GM12878 (cell line): Measurements from ENCODE around the gene UST. TPM values are rescaled to one million over a fixed set of nuclear protein-coding genes. Genes with fewer than 3 reads are reported as not detected.

Experiments
- ATAC-seq: fragments of 200-7000 bp; cut with Tn5 transposase; 3 replicates; pipeline ENCODE4 v1.9.1; 2020; ENCODE audit warnings: mild to moderate bottlenecking, moderate library complexity
- BruUV-seq: library from RNA; stranded (reverse); fragments of 400-500 nt; replicated peaks from 2 replicates; lab custom pipeline; 2021; lab: Mats Ljungman, UMichigan
- CTCF ChIA-PET: fragments of 300-600 bp; sonication (Branson Sonifier 250); formaldehyde crosslinking; extraction: SDS; loops from one replicate; lab custom pipeline; 2021; ENCODE audit warnings: inconsistent platforms; lab: Yijun Ruan, JAX
- POLR2A ChIA-PET: fragments of 350-600 bp; formaldehyde crosslinking; extraction: SDS; loops from one replicate; lab custom pipeline; 2021; ENCODE audit warnings: inconsistent platforms; lab: Charles Lee
- RAD21 ChIA-PET: fragments of 300-600 bp; sonication (Branson Sonifier 250); formaldehyde crosslinking; loops from one replicate; lab custom pipeline; 2023; ENCODE audit warnings: antibody characterized with exemption; ENCODE audit not compliant: unreplicated experiment; lab: Charles Lee
- SMC1A ChIA-PET: fragments of 300-600 bp; sonication (Branson Sonifier 250); formaldehyde crosslinking; loops from one replicate; lab custom pipeline; 2023; ENCODE audit not compliant: unreplicated experiment, uncharacterized antibody; lab: Charles Lee
- DNase-seq: peaks from one replicate; pipeline ENCODE4 v3.0.0-alpha.2; 2011; ENCODE audit warnings: low read depth, low spot score
- FAIRE-seq: peaks from 3 replicates; lab custom pipeline; 2011; peaks lifted over from hg19 to GRCh38; lab: Jason Lieb, UNC
- H2AFZ ChIP-seq: 2 replicates; pipeline ENCODE4 v1.6.0; 2011; ENCODE audit warnings: low read depth, low read length, control low read depth; ENCODE audit not compliant: control insufficient read depth
- H3K27ac ChIP-seq: 2 replicates; pipeline ENCODE4 v1.5.1; 2011; ENCODE audit warnings: control low read depth; ENCODE audit not compliant: control insufficient read depth, insufficient read depth
- H3K27me3 ChIP-seq, 2 experiments: replicated peaks in 1 of 2; 2 replicates each; pipeline versions ENCODE4 v1.6.0 to v1.6.1; 2011; ENCODE audit warnings: low read length in 1 of 2; ENCODE audit not compliant: control insufficient read depth in 2 of 2, insufficient read depth in 2 of 2
- H3K36me3 ChIP-seq, 2 experiments: 2 replicates each; pipeline ENCODE4 v1.5.1; 2011; ENCODE audit warnings: low read length in 1 of 2; ENCODE audit not compliant: control insufficient read depth in 2 of 2, insufficient read depth in 2 of 2
- H3K4me1 ChIP-seq: 2 replicates; pipeline ENCODE4 v1.6.1; 2011; ENCODE audit warnings: mild to moderate bottlenecking, low read length, moderate library complexity, mixed read lengths; ENCODE audit not compliant: control insufficient read depth, insufficient read depth
- H3K4me2 ChIP-seq: 2 replicates; pipeline ENCODE4 v1.6.0; 2011; ENCODE audit warnings: control low read depth; ENCODE audit not compliant: control insufficient read depth, insufficient read depth
- H3K4me3 ChIP-seq: fragments of 200-600 bp; sonication (generic); 2 replicates; pipeline ENCODE4 v1.5.1; 2016
- H3K79me2 ChIP-seq: 2 replicates; pipeline ENCODE4 v1.6.0; 2011; ENCODE audit warnings: low read length; ENCODE audit not compliant: control insufficient read depth, insufficient read depth
- H3K9ac ChIP-seq: 2 replicates; pipeline ENCODE4 v1.8.0; 2011; ENCODE audit warnings: low read length, control low read depth, mixed read lengths; ENCODE audit not compliant: control insufficient read depth, insufficient read depth
- H3K9me3 ChIP-seq: replicated peaks from 3 replicates; pipeline ENCODE4 v1.5.1; 2011; ENCODE audit warnings: mild to moderate bottlenecking, low read length; ENCODE audit not compliant: control insufficient read depth, insufficient read depth
- H4K20me1 ChIP-seq: 2 replicates; pipeline ENCODE4 v1.6.0; 2011; ENCODE audit not compliant: control insufficient read depth, insufficient read depth
- HDAC2 ChIP-seq: fragments of 200-600 bp; sonication (generic); IDR thresholded peaks from 2 replicates; pipeline ENCODE4 v1.6.1; 2017
- NFYA ChIP-seq: IDR thresholded peaks from 2 replicates; pipeline ENCODE4 v1.6.1; 2011; ENCODE audit warnings: low read depth, mild to moderate bottlenecking, low read length, improper control_type of control experiment, borderline replicate concordance
- POLR2A ChIP-seq: IDR thresholded peaks from 2 replicates; pipeline ENCODE4 v1.6.1; 2011; ENCODE audit warnings: low read depth, mild to moderate bottlenecking, low read length
- SMARCA5 ChIP-seq: fragments of 450-650 bp; IDR thresholded peaks from 2 replicates; pipeline ENCODE4 v1.6.1; 2017; ENCODE audit warnings: mild to moderate bottlenecking
- WGBS: methylation state at CpG from one replicate; pipeline ENCODE4 v1.1.6; 2016; ENCODE audit warnings: low lambda C conversion rate; ENCODE audit not compliant: insufficient replicate concordance, insufficient coverage; ENCODE audit errors: missing lambda C conversion rate; 5-methylcytosine and 5-hydroxymethylcytosine counted together
- in situ Hi-C: fragments of 300-500 bp; cut with MboI; formaldehyde crosslinking; loops from 9 replicates; pipeline ENCODE4 v1.14.3; 2018; ENCODE audit warnings: mixed read lengths
- intact Hi-C: fragments of 100-400 bp; cut with micrococcal nuclease; formaldehyde crosslinking; loops from one replicate; pipeline ENCODE4 v1.14.2; 2022; ENCODE audit not compliant: unreplicated experiment
- polyA plus RNA-seq, 11 experiments: library from polyadenylated mRNA; depleted of rRNA in 4 of 11; unstranded in 6 of 11; stranded (reverse) in 5 of 11; fragments of >200 nt; fragmentation: Nextera tagmentation in 4 of 11; fragmentation: Illumina TruSeq in 1 of 11; extraction: Ambion mirVana in 4 of 11; extraction: Trizol in 1 of 11; gene quantifications; 1 replicate in 1 of 11; 2 replicates in 10 of 11; pipeline versions ENCODE4 v1.2.1 to v1.2.3, GENCODE V29; 2011 to 2016; ENCODE audit warnings: inconsistent platforms in 2 of 11, missing spikeins in 2 of 11, low read depth in 1 of 11
- total RNA-seq, 4 experiments: library from RNA; depleted of rRNA in 3 of 4; stranded (reverse); fragments of >200 nt in 3 of 4; fragmentation: Illumina TruSeq in 1 of 4; extraction: Trizol in 1 of 4; gene quantifications; 2 replicates each; pipeline versions ENCODE4 v1.2.1 to v1.2.3, GENCODE V29; 2013 to 2021
- TF ChIP-seq, protein P1 (sequence below): fragments of 450-650 bp; IDR thresholded peaks from 2 replicates; pipeline ENCODE4 v1.6.1; 2016; ENCODE audit warnings: mild to moderate bottlenecking, moderate library complexity, borderline replicate concordance

The UST gene
- total and polyA plus RNA-seq, 10 of the 15 experiments (the other 5 are each of a cell fraction or from before 2014, with no cell fraction given): 0.74 to 43.3 (median 2.2) TPM

- TF ChIP-seq, protein P1, sequence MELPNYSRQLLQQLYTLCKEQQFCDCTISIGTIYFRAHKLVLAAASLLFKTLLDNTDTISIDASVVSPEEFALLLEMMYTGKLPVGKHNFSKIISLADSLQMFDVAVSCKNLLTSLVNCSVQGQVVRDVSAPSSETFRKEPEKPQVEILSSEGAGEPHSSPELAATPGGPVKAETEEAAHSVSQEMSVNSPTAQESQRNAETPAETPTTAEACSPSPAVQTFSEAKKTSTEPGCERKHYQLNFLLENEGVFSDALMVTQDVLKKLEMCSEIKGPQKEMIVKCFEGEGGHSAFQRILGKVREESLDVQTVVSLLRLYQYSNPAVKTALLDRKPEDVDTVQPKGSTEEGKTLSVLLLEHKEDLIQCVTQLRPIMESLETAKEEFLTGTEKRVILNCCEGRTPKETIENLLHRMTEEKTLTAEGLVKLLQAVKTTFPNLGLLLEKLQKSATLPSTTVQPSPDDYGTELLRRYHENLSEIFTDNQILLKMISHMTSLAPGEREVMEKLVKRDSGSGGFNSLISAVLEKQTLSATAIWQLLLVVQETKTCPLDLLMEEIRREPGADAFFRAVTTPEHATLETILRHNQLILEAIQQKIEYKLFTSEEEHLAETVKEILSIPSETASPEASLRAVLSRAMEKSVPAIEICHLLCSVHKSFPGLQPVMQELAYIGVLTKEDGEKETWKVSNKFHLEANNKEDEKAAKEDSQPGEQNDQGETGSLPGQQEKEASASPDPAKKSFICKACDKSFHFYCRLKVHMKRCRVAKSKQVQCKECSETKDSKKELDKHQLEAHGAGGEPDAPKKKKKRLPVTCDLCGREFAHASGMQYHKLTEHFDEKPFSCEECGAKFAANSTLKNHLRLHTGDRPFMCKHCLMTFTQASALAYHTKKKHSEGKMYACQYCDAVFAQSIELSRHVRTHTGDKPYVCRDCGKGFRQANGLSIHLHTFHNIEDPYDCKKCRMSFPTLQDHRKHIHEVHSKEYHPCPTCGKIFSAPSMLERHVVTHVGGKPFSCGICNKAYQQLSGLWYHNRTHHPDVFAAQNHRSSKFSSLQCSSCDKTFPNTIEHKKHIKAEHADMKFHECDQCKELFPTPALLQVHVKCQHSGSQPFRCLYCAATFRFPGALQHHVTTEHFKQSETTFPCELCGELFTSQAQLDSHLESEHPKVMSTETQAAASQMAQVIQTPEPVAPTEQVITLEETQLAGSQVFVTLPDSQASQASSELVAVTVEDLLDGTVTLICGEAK: no peak
These were observed 179.6 kb downstream of the UST start (continued) for GRCh38 chr6:148926478-148926877.

GRCh38 chr6:148927586-148927985 lies 180.8 kb downstream of the UST start:
- H3K27ac ChIP-seq: no peak overlapping the region
- no peaks in the 10 kb centered on the region for H3K27me3 ChIP-seq
- no peak for DNase-seq
- ChIA-PET CTCF (interaction anchor here (0.7 kb wide), 1 partner anchor 81 kb away, joined by 3 read pairs; no protein-coding TSS in a partner anchor), POLR2A (no interaction called here), SMC1A (interaction anchor here (1.0 to 1.1 kb wide), 2 partner anchors 11 to 492 kb away, joined by 3 read pairs; no protein-coding TSS in a partner anchor), RAD21 (no interaction called here)
- 77% methylated on average over 1 of the region's 1 CpG for WGBS
- no peaks in the 10 kb centered on the region for H3K4me1 ChIP-seq
- in situ Hi-C loops: no loop called here
- no peak overlapping the region for H3K4me3 ChIP-seq
- no TSS peak for BruUV-seq
- H2AFZ ChIP-seq: no peak overlapping the region
- no peak for ATAC-seq
- no peak overlapping the region for H3K9ac ChIP-seq
- no peaks in the 10 kb centered on the region for H4K20me1 ChIP-seq
- no peaks in the 10 kb centered on the region for H3K36me3 ChIP-seq
- FAIRE-seq: no peak
- no peaks in the 10 kb centered on the region for H3K9me3 ChIP-seq
- TF ChIP-seq SMARCA5 (no peak), HDAC2 (no peak), POLR2A (no peak), NFYA (no peak)
- intact Hi-C loops: no loop called here
- no peaks in the 10 kb centered on the region for H3K79me2 ChIP-seq
- no peak overlapping the region for H3K4me2 ChIP-seq
